ENCODE measurements around the gene MACROH2A1.

Gene MACROH2A1

DNA sequence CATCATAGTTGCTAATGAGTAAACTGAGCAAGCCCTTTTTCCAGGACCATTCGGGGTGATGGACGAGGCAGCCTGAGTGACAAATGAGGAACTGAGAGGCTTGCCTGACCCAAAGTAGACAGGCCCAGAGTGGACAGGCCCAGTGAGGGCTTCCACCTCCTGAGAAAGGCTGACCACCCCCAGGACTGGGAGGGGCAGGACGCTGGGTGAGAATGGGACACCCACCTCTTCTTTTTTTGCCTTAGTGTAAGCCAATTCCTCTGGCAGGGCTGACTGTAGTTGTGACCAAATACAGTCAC is 68.3 kb downstream of the MACROH2A1 start:
- in situ Hi-C loops (cut with HindIII; ENCODE audit: low sequenced_read_pairs) = no loop called here
- no peak for DNase-seq (ENCODE audit: low read depth)
- TF ChIP-seq, protein P1, sequence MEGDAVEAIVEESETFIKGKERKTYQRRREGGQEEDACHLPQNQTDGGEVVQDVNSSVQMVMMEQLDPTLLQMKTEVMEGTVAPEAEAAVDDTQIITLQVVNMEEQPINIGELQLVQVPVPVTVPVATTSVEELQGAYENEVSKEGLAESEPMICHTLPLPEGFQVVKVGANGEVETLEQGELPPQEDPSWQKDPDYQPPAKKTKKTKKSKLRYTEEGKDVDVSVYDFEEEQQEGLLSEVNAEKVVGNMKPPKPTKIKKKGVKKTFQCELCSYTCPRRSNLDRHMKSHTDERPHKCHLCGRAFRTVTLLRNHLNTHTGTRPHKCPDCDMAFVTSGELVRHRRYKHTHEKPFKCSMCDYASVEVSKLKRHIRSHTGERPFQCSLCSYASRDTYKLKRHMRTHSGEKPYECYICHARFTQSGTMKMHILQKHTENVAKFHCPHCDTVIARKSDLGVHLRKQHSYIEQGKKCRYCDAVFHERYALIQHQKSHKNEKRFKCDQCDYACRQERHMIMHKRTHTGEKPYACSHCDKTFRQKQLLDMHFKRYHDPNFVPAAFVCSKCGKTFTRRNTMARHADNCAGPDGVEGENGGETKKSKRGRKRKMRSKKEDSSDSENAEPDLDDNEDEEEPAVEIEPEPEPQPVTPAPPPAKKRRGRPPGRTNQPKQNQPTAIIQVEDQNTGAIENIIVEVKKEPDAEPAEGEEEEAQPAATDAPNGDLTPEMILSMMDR (IDR thresholded peaks at IDR 0.05; ENCODE audit: low read depth, low read length, missing control alignments) = no peak
- no peak overlapping the region for H3K4me3 ChIP-seq (ENCODE audit: low read depth, low read length)

GRCh38 chr5:135329913-135330797 is 68.9 kb downstream of the MACROH2A1 start:
- no peak for DNase-seq (ENCODE audit: low read depth)
- no peak overlapping the region for H3K4me3 ChIP-seq (ENCODE audit: low read depth, low read length)
- TF ChIP-seq, protein P1 (IDR thresholded peaks at IDR 0.05; ENCODE audit: low read depth, low read length, missing control alignments) = no peak
- in situ Hi-C loops (cut with HindIII; ENCODE audit: low sequenced_read_pairs) = no loop called here

- in situ Hi-C loops (cut with HindIII; ENCODE audit: low sequenced_read_pairs) = no loop called here
- TF ChIP-seq, protein P1 (IDR thresholded peaks at IDR 0.05; ENCODE audit: low read depth, low read length, missing control alignments) = no peak
- no peak overlapping the region for H3K4me3 ChIP-seq (ENCODE audit: low read depth, low read length)
- no peak for DNase-seq (ENCODE audit: low read depth)
Measured at GRCh38 chr5:135329066-135329912, 69.7 kb downstream of the MACROH2A1 start.

DNA sequence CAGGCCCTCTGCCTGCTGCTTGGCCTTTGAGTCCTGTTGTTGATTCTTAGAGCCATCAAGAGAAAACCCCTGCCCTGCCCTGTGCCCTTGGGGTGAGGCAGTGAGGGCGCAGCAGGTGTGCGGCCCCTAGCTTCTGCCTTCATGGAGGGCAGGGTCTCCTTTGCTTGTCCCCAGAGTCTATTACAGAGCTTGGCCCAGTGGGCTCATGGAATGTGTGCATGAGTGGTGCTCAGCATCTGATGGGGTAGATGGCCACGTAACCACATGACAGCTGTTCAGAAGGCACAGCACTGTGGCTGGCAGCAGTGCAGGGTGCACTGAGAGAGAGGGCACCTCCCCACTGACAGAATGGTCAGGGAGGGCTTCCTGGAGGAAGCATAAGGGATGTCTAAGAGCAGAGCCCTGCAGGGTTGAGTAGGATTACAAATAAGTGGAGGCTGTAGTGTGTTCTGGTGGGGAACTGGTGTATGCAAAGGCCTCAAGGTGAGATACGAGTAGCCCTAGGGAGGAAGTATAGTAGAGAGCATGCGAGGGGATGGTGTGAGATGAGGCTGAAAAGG is 70.8 kb downstream of the MACROH2A1 start:
- no peak overlapping the region for H3K4me3 ChIP-seq (ENCODE audit: low read depth, low read length)
- TF ChIP-seq, protein P1 (IDR thresholded peaks at IDR 0.05; ENCODE audit: low read depth, low read length, missing control alignments) = no peak
- DNase-seq (ENCODE audit: low read depth) = no peak
- in situ Hi-C loops (cut with HindIII; ENCODE audit: low sequenced_read_pairs) = no loop called here

DNA sequence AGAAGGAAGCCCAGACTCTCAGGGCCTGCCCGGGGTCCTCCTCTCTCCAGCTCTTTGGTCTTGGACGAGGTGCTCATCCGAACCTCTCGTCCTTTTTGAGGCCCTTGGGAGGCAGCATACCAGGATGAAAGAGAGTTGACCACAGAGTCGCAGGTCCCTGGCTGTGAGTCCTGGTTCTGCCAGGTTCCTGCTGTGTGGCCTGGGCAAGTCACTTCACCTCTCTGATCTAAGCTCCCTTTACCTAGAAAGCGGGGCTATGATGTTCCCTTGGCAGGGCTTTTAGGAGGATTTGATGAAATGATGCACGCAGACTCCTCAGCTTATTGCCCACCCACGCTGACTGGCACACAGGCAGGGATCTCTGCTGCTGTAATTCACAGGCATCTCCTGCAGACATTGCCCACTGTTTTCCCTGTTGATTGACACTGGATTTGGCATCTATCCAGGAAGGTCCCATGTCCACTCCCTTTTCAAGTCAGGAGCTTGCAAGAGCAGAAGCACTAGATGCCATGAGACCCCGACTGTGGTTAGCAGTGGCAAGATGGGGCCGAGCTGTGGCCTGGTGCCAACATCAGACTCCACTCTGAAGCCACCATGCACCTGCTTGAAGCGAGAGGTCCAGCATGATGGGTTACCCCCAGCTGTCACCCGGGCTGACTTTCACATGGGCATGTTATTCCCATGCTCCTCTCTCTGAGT is 71.5 kb downstream of the MACROH2A1 start:
- TF ChIP-seq, protein P1 (IDR thresholded peaks at IDR 0.05; ENCODE audit: low read depth, low read length, missing control alignments) = no peak
- in situ Hi-C loops (cut with HindIII; ENCODE audit: low sequenced_read_pairs) = no loop called here
- H3K4me3 ChIP-seq (ENCODE audit: low read depth, low read length) = no peak overlapping the region
- no peak for DNase-seq (ENCODE audit: low read depth)
